ENCODE measurements around the gene CAMKMT.

GRCh38 chr2:44361330-44362206, at the start of gene CAMKMT, which contains the start of gene PREPL:
- no peak for TF ChIP-seq EZH2 (IDR thresholded peaks at IDR 0.05; ENCODE audit: borderline replicate concordance, insufficient read depth, low read depth, low read length, poor library complexity, severe bottlenecking)
- TF ChIP-seq CTCF (IDR thresholded peaks at IDR 0.05), result no peak

Measured in B cell (primary cell).